ENCODE data around the gene KRT83.
A peak's percentile ranks its signal among the peaks of the same experiment; 100 is the strongest.

Gene KRT83

DNA sequence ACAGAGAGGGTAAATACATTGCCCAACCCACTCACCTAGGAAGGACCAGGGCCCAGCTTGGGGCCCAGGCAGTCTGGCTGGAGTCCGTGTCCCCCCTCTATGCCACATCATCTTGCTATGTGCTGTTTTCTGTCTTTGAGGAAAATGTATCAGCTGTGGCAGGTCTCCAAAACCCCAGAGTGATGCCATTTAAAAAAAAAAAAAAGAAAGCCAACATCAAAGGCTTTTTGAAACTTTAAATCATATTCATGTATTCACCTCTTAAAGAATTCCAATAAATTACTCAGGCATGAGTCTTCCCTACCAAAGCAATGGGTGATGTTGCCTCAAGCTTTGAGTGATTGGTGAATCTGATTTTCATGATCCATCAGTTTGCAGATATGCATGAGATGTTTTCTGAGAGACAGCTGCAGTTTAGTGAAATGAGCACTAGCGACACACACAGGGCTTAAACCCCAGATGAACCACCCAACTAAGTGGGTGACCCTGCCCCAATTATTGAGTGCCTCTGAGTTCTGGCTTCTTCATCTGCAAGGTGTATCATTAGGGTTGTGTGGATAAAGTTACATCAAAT lies 35.9 kb downstream of the KRT83 start:
- no peak for DNase-seq

DNA sequence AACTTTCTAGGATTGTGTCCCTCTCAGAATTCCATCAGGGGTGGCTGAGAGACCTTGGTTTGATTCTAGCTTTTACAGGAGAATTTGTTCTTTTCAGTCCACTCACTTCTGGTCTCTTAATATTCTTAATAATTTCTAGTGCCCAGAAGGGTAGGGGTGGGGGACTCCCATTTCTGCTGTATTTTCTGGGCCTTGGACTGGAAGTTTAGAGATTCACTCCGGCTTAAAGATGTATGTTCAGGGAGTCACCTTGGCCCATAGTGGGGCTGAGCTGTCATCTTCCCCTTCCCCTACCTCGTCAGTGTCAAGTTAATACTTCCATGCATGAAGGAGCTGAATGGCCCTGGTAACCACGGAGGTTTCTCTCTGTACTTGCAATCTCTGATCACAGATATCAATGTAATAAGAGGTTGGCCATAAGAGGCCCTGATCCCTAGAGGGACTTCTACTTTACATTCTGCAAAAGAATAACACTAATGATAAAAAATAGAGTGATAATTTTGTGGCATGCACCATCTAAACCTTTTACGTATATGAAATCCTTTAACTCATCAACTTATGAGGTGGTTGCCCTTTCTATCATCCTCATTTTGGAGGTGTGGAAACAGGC lies 36.5 kb downstream of the KRT83 start:
- peak; percentile 8 for DNase-seq

DNA sequence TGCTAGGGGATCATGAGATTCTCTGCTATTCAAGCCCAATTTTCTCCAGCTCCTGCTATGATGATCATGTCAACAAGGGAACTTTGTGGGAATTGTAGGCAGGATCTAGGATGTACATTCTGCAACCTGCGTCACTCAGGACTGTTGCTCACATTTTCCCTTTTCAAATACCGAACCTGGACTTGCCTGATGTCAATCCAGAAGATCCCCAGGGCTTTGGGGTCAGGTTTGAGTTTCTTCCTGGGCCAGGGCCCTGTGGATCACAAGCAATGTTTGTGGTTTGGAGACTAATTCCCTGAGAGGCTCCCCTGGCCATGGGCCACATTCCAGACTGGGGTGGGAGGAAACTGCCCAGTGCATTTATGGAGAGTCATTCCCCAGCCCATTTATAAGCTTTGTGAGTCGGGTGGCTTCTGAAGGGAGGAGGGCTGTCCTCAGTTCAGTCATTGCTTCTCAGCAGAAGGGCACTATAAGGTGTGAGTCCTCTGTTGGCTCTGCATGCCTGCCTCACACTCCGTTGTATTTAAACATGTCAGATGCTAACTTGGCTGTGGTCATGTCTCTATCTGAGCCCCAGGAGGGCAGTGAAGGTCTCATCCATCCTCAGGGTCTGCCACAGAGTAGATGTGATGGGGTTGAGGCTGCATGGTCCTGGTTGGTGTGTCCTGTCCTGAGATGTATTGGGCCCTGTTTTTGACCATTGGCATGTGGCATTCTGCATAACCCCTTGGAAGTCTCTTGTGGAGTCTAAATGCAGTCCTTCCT lies 40.2 kb downstream of the KRT83 start:
- no peak for DNase-seq

DNA sequence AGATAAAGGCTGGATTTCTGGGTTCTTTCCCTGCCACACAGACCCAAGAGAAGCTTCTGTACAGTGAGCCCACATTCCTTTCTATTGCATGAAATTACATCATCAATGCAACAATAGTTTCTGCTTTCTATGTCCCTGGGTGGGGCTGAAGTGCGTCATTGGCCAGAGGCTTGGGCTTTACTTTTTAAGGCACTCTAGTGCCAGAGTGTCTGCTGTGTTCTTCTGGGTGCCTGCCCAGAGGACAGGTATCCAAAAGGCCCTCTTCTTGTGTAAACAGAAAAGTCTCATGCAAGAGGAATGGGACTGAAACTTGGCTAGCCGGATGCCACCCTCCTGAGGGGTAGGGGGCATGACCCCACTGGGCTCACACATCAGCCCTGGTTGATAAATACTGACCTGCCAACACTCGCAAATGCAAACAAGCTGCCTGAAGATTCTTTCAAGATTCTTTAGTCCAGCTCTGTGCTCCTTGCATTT lies 40.8 kb downstream of the KRT83 start:
- DNase-seq = no peak

DNA sequence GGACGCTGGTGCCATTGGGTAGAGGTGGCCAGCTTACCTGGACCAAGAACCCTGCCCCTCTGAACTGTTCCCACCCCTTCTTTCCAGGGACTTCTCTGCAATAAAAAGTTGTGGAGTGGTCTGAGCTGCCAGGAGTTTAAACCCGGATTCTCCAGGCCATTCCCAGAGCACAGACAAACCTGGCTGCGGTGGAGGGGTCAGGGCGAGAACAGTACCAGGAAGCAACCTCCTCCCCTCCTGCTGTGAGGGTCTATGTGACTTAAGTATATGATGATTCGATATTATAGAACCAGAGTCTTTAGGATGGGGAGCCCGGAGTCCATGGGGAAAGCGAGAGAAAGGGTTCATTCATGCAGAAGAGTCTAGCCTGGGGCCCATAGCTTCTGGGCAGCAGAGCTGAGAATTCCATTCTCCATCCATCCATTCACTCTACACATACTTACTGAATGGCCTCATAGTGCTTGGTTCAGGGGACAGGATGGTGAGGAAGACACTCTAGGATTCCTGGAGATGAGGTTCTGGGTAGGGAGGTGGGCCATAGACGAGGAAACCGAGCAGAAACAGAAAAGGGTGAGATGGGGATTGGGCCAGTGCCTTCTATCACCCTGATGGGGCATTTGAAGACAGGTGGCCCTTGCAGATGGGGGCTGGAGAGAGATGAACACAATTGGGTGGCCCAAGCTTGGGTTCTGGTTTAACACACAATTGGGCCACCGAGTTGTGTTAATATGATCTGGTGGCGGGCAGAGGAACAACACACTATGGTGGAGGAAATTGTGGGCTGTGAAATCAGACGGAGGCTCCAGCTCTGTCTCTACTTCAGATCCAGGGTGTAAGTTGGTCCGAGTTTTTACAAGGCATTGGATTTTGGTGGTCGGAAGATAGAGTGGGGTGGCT lies 41.5 kb downstream of the KRT83 start:
- no peak for DNase-seq

DNA sequence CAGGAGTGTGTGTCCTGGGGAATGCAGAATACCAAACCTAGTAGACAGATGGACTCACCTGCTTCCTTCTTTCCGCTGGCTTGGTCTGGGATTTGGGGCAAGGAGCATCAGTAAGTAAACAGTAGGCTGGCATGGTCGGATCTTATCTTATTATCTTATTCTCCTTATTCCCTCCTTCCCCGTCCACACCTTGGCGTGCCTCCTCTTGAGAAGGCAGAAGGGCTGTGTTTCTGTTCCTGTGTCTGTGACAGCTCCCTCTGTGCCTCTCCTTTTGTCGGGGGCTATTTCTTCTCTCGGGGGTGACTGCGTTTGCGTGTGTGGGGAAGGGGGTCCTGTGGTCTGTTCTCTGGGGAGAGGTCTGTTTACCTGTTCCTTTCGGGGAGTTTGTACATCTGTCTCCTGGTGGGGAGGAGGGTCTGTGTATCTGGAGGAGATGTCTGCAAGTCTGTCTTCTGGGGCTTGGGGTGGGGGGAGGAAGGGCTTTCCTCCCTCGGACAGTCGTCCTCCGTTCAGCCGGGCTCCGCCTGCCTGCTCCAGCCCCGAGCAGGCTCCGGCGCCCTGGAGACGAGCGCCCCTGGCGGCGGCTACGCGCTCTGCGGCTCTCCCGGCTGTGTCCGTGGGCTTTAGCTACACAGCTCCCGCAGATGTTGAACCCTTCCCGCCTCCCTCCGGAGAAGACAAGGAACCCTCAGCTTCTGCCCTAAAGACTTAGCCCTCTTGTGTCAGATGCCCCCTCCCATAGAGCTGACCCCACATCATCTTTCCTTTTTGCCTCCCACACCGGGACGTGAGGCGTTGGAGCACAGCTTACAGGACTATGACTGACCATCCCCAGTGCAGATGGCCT lies 42.4 kb downstream of the KRT83 start:
- peak; percentile 78 for DNase-seq

DNA sequence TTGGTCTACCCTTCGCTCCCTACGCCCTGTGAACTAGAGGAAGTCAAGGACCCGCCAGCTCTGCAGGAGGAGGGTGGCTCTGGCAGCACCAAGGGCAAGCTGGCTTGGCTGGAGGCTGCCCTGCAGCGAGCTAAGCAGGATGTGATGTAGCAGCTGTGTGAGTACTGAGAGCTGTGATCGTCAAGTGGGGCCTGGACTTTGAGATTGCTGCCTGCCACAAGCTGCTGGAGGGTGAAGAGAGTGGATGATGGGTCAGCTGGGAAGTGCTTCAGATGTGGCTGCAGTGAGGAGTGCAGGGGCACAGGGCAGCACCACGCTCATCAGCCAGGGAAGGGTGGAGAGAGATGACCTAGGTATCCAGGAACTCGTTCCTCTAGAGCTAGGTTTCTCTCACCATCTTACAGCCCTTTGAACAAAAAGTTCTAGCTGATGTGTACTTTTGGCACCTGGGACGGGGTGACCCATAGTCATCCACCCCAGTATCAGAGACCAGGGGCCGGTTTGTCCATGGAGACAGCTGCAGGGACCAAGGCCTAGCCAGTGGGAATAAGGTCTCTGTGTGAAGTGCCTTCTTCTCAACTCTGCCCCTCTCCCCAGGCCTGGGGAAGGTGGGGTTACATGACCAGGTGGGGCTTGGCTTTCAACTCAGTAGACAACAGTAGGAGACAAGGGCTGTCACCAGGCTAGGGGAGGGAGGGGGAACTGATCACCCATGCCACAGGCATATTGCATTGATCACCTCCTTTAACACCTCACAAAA lies 43.5 kb downstream of the KRT83 start:
- peak; percentile 7 for DNase-seq

DNA sequence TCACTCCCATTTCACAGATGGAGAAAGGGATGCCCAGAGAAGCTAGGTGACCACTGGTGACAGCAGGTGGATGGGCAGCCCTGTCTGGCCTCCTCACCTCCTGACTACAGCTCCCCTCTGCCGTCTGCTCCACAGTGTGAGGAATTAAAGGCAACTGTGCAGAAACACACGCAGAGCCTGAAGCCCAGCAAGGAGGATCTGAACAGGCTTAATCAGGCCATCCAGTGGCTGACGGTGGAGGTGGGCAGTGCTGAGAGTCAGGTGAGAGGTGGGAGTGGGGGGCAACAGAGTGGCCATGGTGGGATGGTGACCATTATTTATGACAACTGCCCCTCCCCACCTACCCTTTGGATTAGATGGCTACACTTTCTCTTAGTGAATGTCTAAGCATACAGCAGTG lies 45.5 kb downstream of the KRT83 start:
- DNase-seq = no peak

DNA sequence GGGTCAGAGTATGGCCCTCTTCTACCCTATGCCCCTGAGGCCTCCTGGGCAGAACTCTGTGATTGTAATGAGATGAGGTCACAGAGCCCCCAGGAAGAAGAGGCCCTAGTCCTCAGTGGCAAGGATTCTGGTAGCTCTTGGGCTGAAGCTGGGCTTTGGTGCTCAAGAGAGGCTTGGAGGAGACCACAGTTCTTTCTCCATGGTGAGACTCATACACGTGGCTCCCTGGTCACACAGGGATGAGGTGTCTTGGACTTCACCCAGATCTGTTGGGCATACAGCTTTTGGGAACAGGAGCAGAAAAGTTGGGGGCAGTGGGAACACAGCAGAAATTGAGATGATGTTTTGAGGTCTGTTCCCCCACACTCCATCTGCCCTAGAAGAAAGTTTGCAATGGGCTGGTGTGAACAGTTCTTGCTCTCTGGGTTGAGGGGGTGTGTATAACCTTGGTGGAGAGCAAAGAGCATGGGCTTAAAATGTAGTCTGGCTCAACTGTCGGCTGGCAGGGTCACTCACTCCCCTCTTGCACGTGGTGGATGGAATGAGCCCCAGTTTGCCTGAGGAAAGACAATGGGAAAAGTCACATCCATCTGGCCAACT lies 46.6 kb downstream of the KRT83 start, which contains the start of gene KRT86:
TSS of gene KRT86 (plus strand) at position 125 of the 600 bp plus-strand sequence. CDS start 27,272 bp downstream, outside the sequence.
- DNase-seq = no peak

DNA sequence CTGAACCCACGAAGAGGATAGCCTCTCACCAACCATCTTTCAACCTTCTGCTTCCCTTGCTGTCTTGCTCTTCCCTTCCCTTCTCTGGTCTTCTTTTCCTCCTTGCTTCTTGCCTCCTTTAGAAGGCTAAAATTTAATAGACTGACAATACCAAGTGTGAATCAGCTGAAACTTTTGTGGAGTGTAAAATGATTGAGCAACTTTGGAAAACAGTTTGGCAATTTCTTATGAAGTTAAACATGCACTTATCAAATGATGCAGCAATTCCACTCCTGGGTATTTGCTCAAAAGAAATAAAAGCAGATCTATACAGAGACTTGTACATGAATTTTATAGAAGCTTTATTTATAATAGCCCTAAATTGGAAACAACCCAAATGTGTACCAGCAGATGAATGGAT lies 50.0 kb downstream of the KRT83 start:
- no peak for DNase-seq

DNA sequence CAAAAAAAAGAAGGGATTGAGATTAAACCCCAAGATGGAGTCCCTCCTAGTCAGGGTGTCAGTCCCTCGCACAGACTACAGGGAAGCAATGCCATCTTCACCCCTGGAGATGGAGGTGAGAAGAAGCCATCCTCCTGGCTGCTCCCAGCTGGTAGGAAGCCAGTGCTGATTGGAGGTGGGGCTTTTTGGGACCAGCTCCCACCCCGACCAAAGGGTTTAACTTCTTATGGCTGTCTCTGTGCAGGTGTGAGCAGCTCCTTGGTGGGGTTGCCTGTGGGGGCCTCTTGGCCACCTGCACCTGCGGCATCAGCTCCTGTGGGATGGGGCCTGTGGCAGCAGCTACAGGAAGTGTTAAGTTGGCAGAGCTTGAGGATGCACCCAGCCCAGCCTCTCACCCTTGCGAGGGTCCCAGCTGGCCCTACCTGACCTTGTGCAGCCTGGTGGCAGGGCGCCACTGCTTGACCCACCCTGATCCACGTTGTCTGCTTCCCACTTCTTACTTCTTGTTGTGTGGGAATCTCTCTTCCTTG lies 50.6 kb downstream of the KRT83 start:
- no peak for DNase-seq

DNA sequence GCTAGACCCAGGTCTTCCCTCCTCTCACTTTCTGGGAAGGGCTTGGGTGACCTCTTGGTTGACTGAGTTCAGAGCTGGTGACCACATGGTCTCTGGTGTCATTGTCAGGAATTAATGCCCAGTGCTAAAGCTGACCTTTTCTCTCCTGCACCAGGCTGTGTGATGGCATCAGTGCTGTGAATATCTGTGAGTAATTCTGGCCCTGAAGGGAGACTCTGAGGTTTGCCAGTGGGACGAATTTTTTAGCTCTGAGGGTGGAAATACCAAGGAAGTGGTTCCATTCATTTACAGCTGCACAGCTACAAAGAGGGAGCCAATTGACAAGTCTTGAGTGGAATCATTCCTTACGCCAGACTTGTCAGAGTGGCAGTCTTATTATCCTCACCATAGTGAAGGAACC lies 53.0 kb downstream of the KRT83 start:
- DNase-seq = no peak

DNA sequence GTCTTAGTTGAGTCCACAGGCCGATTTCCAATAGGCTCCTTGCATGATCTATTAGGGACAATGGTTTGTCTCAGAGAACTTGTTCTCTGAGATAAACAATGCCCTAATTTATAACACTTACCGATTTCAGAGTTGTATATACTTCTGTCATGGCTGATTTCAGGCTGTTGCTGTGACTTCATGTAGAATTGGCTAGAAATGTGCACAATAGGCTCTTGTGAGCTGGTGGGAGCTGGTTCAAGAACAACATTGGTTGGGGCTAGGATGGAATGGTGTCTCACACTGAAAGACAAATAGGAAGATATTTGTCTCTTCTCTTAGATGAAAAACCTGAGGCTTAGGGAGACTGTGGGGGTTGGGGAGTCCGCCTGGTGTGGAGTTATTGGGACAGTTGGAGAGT lies 53.5 kb downstream of the KRT83 start:
- no peak for DNase-seq

DNA sequence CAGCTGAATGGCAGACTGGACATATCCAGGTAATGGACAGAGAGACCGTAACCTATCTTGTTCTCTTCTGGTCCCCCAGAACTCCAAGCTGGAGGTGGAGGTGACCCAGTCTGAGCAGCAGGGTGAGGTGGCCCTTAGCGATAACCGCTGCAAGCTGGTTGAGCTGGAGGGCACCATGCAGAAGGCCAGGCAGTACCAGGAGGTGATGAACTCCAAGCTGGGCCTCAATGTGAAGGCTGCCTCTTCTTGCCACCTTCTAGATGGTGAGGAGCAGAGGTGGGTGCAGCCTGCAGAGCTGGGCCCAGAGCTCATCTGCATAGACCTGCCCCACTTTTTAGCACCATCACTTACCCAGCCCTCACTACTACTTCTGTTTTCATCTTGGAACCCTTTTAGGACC lies 53.9 kb downstream of the KRT83 start:
- no peak for DNase-seq

DNA sequence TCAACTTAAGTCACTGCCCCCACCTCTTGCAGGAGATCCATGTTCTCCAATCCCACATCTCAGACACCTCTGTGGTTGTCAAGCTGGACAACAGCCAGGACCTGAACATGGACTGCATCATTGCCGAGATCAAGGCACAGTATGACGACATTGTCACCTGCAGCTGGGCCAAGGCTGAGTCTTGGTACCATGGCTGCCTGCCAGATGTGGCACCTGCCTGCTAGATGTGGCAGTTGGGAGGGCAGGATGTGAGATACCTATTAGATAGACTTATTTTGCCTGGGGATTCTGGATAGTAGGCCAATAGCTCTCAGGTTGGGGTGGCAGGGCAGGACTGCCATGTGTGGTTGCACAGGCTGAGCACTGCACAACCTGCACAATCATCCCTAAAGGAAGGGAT lies 54.7 kb downstream of the KRT83 start:
- no peak for DNase-seq

DNA sequence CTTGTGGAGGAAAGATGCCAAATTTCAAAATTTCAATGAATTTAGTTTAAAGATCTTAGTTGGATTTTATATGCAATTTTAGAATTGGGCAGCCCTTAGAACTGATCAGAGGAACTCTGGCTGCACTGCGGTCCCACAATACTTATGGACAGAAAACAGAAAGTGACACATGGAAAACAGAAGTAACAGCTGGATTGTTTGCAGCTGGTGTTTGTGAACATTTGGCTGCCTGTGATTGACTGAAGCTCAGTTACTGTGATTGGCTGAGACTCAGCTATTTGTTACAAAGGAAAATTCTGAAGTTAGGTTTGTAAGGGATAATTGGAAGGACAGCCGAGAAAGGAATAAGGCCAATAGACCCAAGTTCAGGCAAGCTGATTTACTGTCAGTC lies 56.8 kb downstream of the KRT83 start:
- no peak for DNase-seq
